Vagina (tissue), 2 donors: Measurements from ENCODE around the gene INPP5K. TPM values are rescaled to one million over a fixed set of nuclear protein-coding genes. Genes with fewer than 3 reads are reported as not detected.

ENCODE experiments used
- DNase-seq, 2 donors: peaks; one replicate each; pipeline ENCODE4 v3.0.0-alpha.2; 2017; ENCODE audit errors: extremely low spot score in 2 of 2
- H3K27ac ChIP-seq: fragments of 200-600 bp; sonication (generic); one replicate; pipeline ENCODE4 v1.5.1; 2019
- H3K27me3 ChIP-seq: fragments of 200-600 bp; sonication (generic); one replicate; pipeline ENCODE4 v1.5.1; 2019
- H3K36me3 ChIP-seq, 2 donors: fragments of 200-600 bp; sonication (generic); one replicate each; pipeline ENCODE4 v1.5.1; 2017 to 2019
- H3K4me1 ChIP-seq: fragments of 200-600 bp; sonication (generic); one replicate; pipeline ENCODE4 v1.5.1; 2019
- H3K4me3 ChIP-seq, 2 donors: fragments of 200-600 bp; sonication (generic); 1 replicate in 1 of 2; 2 replicates in 1 of 2; pipeline ENCODE4 v1.5.1; 2016 to 2019
- H3K9me3 ChIP-seq: fragments of 200-600 bp; sonication (generic); one replicate; pipeline ENCODE4 v1.5.1; 2019
- POLR2A ChIP-seq, 2 donors: fragments of 450-650 bp; IDR thresholded peaks; one replicate each; pipeline ENCODE4 v1.6.1; 2017; ENCODE audit warnings: antibody characterized with exemption in 2 of 2, mild to moderate bottlenecking in 2 of 2, moderate library complexity in 2 of 2
- POLR2AphosphoS5 ChIP-seq, 2 donors: sonication (generic); formaldehyde crosslinking; IDR thresholded peaks; one replicate each; pipeline ENCODE4 v1.9.0; 2017; ENCODE audit warnings: antibody characterized with exemption in 2 of 2, mild to moderate bottlenecking in 2 of 2, low read depth in 1 of 2; ENCODE audit not compliant: insufficient read depth in 1 of 2
- intact Hi-C: fragments of 100-400 bp; cut with DNase I; formaldehyde crosslinking; loops from one replicate; pipeline ENCODE4 v1.15.1; 2023
- total RNA-seq: library from RNA; depleted of rRNA; stranded (reverse); fragments of >200 nt; gene quantifications from one replicate; pipeline ENCODE4 v1.2.3, GENCODE V29; 2016
- TF ChIP-seq, protein P1 (sequence below), 3 experiments: fragments of 450-650 bp in 2 of 3; fragments of 200-600 bp in 1 of 3; sonication (generic) in 1 of 3; IDR thresholded peaks; one replicate each; pipeline ENCODE4 v1.5.1; 2017 to 2019; ENCODE audit warnings: antibody characterized with exemption in 3 of 3, mild to moderate bottlenecking in 2 of 3, moderate library complexity in 2 of 3

The INPP5K gene
- total RNA-seq, 1 donor from 2014 or later: 96.0 TPM

DNA sequence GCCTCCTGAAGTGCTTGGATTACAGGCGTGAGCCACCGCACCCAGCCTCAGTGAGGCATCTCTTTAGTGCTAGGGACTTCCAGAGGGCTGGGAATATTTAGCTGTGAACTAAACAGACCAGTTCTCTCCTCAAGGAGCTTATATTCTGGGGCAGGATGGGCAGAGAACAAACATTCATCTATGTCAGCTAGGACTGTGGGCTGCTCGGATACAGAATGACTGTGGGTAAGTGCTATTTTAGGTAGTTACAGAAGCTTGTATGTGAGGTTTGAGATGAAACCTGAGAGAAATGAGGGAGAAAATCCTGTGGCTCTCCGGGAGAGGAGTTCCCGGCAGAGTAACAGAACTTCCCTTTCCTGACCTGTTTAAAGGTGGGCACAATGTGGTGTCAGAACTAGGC is 6.2 kb upstream of the INPP5K start:
- H3K36me3 ChIP-seq: peaks cover 0 to 28% of the 10 kb centered on the region in 2 donors
- DNase-seq: no peak
- no peak overlapping the region for H3K27ac ChIP-seq
- no peak overlapping the region for H3K4me3 ChIP-seq
- TF ChIP-seq POLR2AphosphoS5 (IDR thresholded peaks at IDR 0.05; ENCODE audit: insufficient read depth in 1 of 2, low read depth in 1 of 2) (no peak), POLR2A (IDR thresholded peaks at IDR 0.05) (no peak)
- TF ChIP-seq, protein P1, sequence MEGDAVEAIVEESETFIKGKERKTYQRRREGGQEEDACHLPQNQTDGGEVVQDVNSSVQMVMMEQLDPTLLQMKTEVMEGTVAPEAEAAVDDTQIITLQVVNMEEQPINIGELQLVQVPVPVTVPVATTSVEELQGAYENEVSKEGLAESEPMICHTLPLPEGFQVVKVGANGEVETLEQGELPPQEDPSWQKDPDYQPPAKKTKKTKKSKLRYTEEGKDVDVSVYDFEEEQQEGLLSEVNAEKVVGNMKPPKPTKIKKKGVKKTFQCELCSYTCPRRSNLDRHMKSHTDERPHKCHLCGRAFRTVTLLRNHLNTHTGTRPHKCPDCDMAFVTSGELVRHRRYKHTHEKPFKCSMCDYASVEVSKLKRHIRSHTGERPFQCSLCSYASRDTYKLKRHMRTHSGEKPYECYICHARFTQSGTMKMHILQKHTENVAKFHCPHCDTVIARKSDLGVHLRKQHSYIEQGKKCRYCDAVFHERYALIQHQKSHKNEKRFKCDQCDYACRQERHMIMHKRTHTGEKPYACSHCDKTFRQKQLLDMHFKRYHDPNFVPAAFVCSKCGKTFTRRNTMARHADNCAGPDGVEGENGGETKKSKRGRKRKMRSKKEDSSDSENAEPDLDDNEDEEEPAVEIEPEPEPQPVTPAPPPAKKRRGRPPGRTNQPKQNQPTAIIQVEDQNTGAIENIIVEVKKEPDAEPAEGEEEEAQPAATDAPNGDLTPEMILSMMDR (IDR thresholded peaks at IDR 0.05): no peak
- H3K27me3 ChIP-seq: no peaks in the 10 kb centered on the region
- intact Hi-C loops: no loop called here
- H3K4me1 ChIP-seq: peaks cover 4% of the 10 kb centered on the region
- no peaks in the 10 kb centered on the region for H3K9me3 ChIP-seq

DNA sequence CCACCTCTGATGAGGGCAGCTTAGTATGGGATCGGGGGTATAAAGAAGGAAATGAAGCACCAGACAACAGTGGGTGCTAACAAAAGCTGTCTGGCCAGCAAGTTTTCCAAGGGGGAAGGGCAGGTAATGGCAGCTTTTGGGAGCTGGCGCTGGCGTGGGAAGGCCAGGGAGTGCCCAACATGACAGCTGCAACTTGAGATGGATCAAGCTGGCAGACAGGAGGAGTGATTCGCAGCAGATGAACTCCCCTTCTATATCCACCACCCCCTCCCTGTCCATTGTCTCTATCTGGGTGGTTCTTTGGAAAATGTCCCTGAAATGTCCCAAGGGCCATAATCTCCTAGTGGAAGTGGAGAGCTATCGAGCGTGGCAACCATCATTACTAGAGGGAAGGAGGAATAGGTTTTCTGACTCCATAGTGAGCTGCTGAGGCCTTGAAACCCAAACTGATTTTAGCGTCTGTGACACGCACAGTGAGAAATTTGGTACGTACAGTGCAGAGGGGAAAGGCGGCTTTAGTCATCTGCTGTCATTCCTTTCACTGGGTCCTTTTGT is 4.8 kb upstream of the INPP5K start:
- peaks cover 0 to 16% of the 10 kb centered on the region in 2 donors for H3K36me3 ChIP-seq
- intact Hi-C loops: no loop called here
- DNase-seq: no peak
- no peak overlapping the region for H3K4me3 ChIP-seq
- TF ChIP-seq POLR2AphosphoS5 (IDR thresholded peaks at IDR 0.05; ENCODE audit: insufficient read depth in 1 of 2, low read depth in 1 of 2): no peak
- TF ChIP-seq, protein P1 (IDR thresholded peaks at IDR 0.05): no peak
- TF ChIP-seq POLR2A (IDR thresholded peaks at IDR 0.05): no peak
- H3K9me3 ChIP-seq: no peaks in the 10 kb centered on the region
- no peaks in the 10 kb centered on the region for H3K27me3 ChIP-seq
- peaks cover 10% of the 10 kb centered on the region for H3K4me1 ChIP-seq
- H3K27ac ChIP-seq: no peak overlapping the region

GRCh38 chr17:1519678-1520077 is 3.3 kb upstream of the INPP5K start:
- DNase-seq: no peak
- intact Hi-C loops: loop anchor here (5.0 kb wide), 1 partner anchor 62 kb away; the partner anchor contains the start of gene CRK
- H3K36me3 ChIP-seq: peaks cover 0 to 15% of the 10 kb centered on the region in 2 donors

DNA sequence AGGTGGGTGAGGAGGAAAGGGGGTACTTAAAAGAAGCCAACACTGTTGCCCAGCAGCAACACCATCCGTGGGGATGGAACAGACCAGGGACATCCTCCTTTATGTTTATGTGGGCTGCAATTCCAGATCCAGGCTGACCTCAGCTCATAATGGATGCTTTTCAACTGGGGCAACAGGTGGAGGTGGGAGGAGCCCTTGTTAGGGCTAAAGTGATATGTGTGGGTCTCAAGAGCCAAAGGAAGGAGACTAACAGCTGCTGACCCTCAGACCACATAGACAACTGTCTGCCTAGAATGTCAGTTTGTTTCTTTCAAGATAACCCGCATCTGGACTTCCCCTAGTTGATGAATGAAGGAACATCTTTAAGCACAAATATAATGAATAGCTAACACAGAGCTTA is 2.0 kb upstream of the INPP5K start:
- Histone ChIP-seq H3K27ac (no peak overlapping the region), H3K36me3 (peaks cover 0 to 9% of the 10 kb centered on the region in 2 donors), H3K4me3 (no peak overlapping the region), H3K4me1 (peaks cover 38% of the 10 kb centered on the region), H3K27me3 (no peaks in the 10 kb centered on the region), H3K9me3 (no peaks in the 10 kb centered on the region)
- intact Hi-C loops: loop anchor here (5.0 kb wide), 1 partner anchor 61 kb away; the partner anchor contains the start of gene CRK
- TF ChIP-seq POLR2A (IDR thresholded peaks at IDR 0.05): no peak
- no peak for TF ChIP-seq POLR2AphosphoS5 (IDR thresholded peaks at IDR 0.05; ENCODE audit: insufficient read depth in 1 of 2, low read depth in 1 of 2)
- TF ChIP-seq, protein P1 (IDR thresholded peaks at IDR 0.05): no peak
- DNase-seq: no peak

More at GRCh38 chr17:1519678-1520077, 3.3 kb upstream of the INPP5K start:
- TF ChIP-seq POLR2AphosphoS5 (IDR thresholded peaks at IDR 0.05; ENCODE audit: insufficient read depth in 1 of 2, low read depth in 1 of 2): no peak
- TF ChIP-seq POLR2A (IDR thresholded peaks at IDR 0.05): no peak
- TF ChIP-seq, protein P1 (IDR thresholded peaks at IDR 0.05): no peak
- no peaks in the 10 kb centered on the region for H3K27me3 ChIP-seq
- H3K9me3 ChIP-seq: no peaks in the 10 kb centered on the region
- H3K27ac ChIP-seq: no peak overlapping the region
- H3K4me1 ChIP-seq: peaks cover 25% of the 10 kb centered on the region
- H3K4me3 ChIP-seq: no peak overlapping the region

GRCh38 chr17:1515640-1516387 is 598 bp downstream of the INPP5K start:
- Histone ChIP-seq H3K4me3 (peak overlapping the region; percentile 85 to 89), H3K36me3 (no peaks in the 10 kb centered on the region), H3K4me1 (peaks cover 64% of the 10 kb centered on the region), H3K27me3 (no peaks in the 10 kb centered on the region), H3K9me3 (no peaks in the 10 kb centered on the region), H3K27ac (peak overlapping the region; percentile 93)
- TF ChIP-seq POLR2AphosphoS5 (IDR thresholded peaks at IDR 0.05; ENCODE audit: insufficient read depth in 1 of 2, low read depth in 1 of 2) (peak in 1 of 2 donors; percentile 73), POLR2A (IDR thresholded peaks at IDR 0.05) (no peak)
- TF ChIP-seq, protein P1 (IDR thresholded peaks at IDR 0.05): peak; percentile 39 to 67 (median 40)
- DNase-seq: no peak
- intact Hi-C loops: loop anchor here (2.0 to 5.0 kb wide), 2 partner anchors 59 to 149 kb away; partner anchors contain the start of gene CRK
